ENCODE data around the gene ATP8B4.

GRCh38 chr15:50100486-50100885 is 18.5 kb downstream of the ATP8B4 start:
- TF ChIP-seq CTCF (IDR thresholded peaks at IDR 0.05): no peak
- TF ChIP-seq POLR2A (IDR thresholded peaks at IDR 0.05): no peak

Measured in testis (tissue), 2 donors.